ENCODE measurements around the gene RPS18. TPM values are rescaled to one million over a fixed set of nuclear protein-coding genes. Genes with fewer than 3 reads are reported as not detected.

RPS18 gene
- total and polyA plus RNA-seq, 10 of the 15 experiments (the other 5 are each of a cell fraction or from before 2014, with no cell fraction given): 4,228 to 20,828 (median 7,406) TPM

DNA sequence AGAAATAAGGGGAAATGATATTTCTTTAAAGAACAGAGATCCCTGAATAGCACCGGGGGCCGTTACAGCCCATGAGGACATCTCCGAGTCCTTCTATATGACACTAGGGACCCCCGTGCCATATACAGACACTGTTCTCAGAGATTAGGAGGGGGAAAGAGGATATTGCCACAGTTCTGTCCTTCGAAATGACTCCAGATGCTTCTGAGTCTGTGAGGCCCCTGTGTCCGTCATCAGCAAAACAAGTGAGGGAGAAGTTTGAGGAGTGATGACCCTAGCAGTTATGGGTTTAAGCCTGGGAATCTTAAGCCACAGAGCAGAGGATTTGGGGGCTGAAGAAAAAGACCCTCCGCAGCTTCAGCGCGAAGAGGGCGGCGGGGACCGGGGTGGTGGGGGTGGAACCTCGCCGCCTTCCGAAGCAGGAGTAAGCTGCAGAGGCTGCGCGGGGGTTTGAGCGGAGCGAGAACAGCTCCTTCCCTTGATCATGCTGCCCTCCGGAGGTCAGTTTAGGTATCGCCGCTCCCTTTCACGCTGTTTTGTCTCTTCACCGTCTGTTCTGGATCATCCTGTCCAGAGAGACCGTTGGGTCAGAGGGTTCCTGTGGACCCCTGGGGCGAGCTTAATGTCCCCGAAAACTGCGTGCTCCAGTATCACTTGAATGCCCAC lies 23.8 kb upstream of the RPS18 start (continued):
- no peak for TF ChIP-seq BMI1 (IDR thresholded peaks at IDR 0.05; ENCODE audit: borderline replicate concordance)
- no peak for TF ChIP-seq JUND (IDR thresholded peaks at IDR 0.05; ENCODE audit: low read depth, low read length)
- no peak for TF ChIP-seq RUNX3 (IDR thresholded peaks at IDR 0.05; ENCODE audit: low read length)
- 0 out of 2 replicates have a peak, but pooled peaks have one; percentile 33 for TF ChIP-seq IRF4 (IDR thresholded peaks at IDR 0.05; ENCODE audit: low read depth, low read length)
- no peak for TF ChIP-seq NFYA (IDR thresholded peaks at IDR 0.05; ENCODE audit: borderline replicate concordance, low read depth, low read length)
- no peak for TF ChIP-seq NFXL1 (IDR thresholded peaks at IDR 0.05; ENCODE audit: borderline replicate concordance)
- 0 out of 2 replicates have a peak, but pooled peaks have one; percentile 47 for TF ChIP-seq TARDBP (IDR thresholded peaks at IDR 0.05; ENCODE audit: borderline replicate concordance)
- TF ChIP-seq ZNF384 (IDR thresholded peaks at IDR 0.05; ENCODE audit: borderline replicate concordance, low read depth, low read length): no peak
- peak; percentile 23 for TF ChIP-seq SP1 (IDR thresholded peaks at IDR 0.05; ENCODE audit: low read depth, low read length)
- no peak for TF ChIP-seq TCF12 (IDR thresholded peaks at IDR 0.05; ENCODE audit: low read depth, low read length)
- TF ChIP-seq HDAC2 (IDR thresholded peaks at IDR 0.05): no peak
- no peak for TF ChIP-seq POLR2AphosphoS2 (IDR thresholded peaks at IDR 0.05; ENCODE audit: low read depth, low read length)
- no peak for TF ChIP-seq NR2F1 (conservative IDR thresholded peaks at IDR 0.05)
- TF ChIP-seq SIX5 (IDR thresholded peaks at IDR 0.05; ENCODE audit: low read depth, low read length, severe bottlenecking): no peak

DNA sequence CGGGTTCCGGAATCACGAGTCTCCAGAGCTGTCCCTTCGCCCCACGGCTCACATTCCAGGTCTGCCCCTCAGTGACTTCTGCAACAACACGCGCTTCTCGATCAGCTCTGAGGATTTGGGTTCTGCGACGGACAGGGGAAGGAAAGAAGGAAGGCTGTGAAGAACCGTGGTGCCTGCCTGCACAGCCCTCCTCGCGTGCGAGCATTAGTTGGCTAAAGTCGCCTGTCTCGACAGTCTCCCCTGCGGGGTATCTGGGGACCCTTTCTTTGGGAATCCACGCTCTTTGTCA lies 23.3 kb upstream of the RPS18 start:
- Histone ChIP-seq H3K79me2 (ENCODE audit: control insufficient read depth, insufficient read depth, low read length) (peaks cover 13% of the 10 kb centered on the region), H3K9me3 (replicated peaks; ENCODE audit: control insufficient read depth, insufficient read depth, low read length) (no peaks in the 10 kb centered on the region), H3K4me3 (peak overlapping the region; percentile 78), H3K27me3 (replicated peaks in 1 of 2; ENCODE audit: control insufficient read depth in 2 of 2, insufficient read depth in 2 of 2, low read length in 1 of 2) (no peaks in the 10 kb centered on the region), H4K20me1 (ENCODE audit: control insufficient read depth, insufficient read depth) (no peaks in the 10 kb centered on the region), H3K4me1 (ENCODE audit: control insufficient read depth, insufficient read depth, low read length) (peaks cover 10% of the 10 kb centered on the region), H3K27ac (ENCODE audit: control insufficient read depth, insufficient read depth) (peak overlapping the region; percentile 51), H2AFZ (ENCODE audit: control insufficient read depth, low read depth, low read length) (peak overlapping the region; percentile 84), H3K9ac (ENCODE audit: control insufficient read depth, insufficient read depth, low read length) (peak overlapping the region; percentile 38; the same call in 1 of the 2 replicates), H3K36me3 (ENCODE audit: control insufficient read depth in 2 of 2, insufficient read depth in 2 of 2, low read length in 1 of 2) (peaks cover 2 to 12% of the 10 kb centered on the region in 2 experiments; a peak in 2 of 4 replicates), H3K4me2 (ENCODE audit: control insufficient read depth, insufficient read depth) (peak overlapping the region; percentile 96)
- intact Hi-C loops (cut with micrococcal nuclease; ENCODE audit: unreplicated experiment) (loop anchor here (1.0 to 5.0 kb wide), 4 partner anchors 43 to 246 kb away; no protein-coding TSS in a partner anchor), in situ Hi-C loops (cut with MboI) (loop anchor here (5.0 kb wide), 2 partner anchors 131 to 246 kb away; no protein-coding TSS in a partner anchor)
- FAIRE-seq: no peak
- BruUV-seq (replicated peaks): TSS peak; percentile 65
- RAD21 ChIA-PET (ENCODE audit: unreplicated experiment): interaction anchor here (0.8 to 3.5 kb wide), 26 partner anchors 9 to 295 kb away, joined by 3 to 25 read pairs (median 9); partner anchors contain the start of genes HLA-DMA, HLA-DPA1, HLA-DPB1 and HSD17B8
- 2% methylated on average over 18 of the region's 18 CpGs for WGBS (ENCODE audit: insufficient coverage, insufficient replicate concordance, low lambda C conversion rate, missing lambda C conversion rate)
- SMC1A ChIA-PET (ENCODE audit: uncharacterized antibody, unreplicated experiment): interaction anchor here (0.9 to 4.2 kb wide), 24 partner anchors 19 to 362 kb away, joined by 3 to 34 read pairs (median 5); partner anchors contain the start of genes HLA-DMA, HLA-DOA, RPS18 and RXRB
- ATAC-seq: peak; percentile 5
- no peak for DNase-seq (ENCODE audit: low read depth, low spot score)
- POLR2A ChIA-PET: interaction anchor here (0.7 to 5.2 kb wide), 19 partner anchors 22 to 231 kb away, joined by 3 to 40 read pairs (median 5); partner anchors contain the start of genes B3GALT4, HLA-DPA1, HLA-DPB1 and PFDN6
- CTCF ChIA-PET: interaction anchor here (0.6 to 5.5 kb wide), 56 partner anchors 9 to 523 kb away, joined by 3 to 53 read pairs (median 7); partner anchors contain the start of genes B3GALT4, HLA-DPB1, HSD17B8 and RGL2
- TF ChIP-seq, protein P1, sequence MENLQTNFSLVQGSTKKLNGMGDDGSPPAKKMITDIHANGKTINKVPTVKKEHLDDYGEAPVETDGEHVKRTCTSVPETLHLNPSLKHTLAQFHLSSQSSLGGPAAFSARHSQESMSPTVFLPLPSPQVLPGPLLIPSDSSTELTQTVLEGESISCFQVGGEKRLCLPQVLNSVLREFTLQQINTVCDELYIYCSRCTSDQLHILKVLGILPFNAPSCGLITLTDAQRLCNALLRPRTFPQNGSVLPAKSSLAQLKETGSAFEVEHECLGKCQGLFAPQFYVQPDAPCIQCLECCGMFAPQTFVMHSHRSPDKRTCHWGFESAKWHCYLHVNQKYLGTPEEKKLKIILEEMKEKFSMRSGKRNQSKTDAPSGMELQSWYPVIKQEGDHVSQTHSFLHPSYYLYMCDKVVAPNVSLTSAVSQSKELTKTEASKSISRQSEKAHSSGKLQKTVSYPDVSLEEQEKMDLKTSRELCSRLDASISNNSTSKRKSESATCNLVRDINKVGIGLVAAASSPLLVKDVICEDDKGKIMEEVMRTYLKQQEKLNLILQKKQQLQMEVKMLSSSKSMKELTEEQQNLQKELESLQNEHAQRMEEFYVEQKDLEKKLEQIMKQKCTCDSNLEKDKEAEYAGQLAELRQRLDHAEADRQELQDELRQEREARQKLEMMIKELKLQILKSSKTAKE (IDR thresholded peaks at IDR 0.05; ENCODE audit: low read depth, poor library complexity, severe bottlenecking): peak; percentile 1
- TF ChIP-seq, protein P2, sequence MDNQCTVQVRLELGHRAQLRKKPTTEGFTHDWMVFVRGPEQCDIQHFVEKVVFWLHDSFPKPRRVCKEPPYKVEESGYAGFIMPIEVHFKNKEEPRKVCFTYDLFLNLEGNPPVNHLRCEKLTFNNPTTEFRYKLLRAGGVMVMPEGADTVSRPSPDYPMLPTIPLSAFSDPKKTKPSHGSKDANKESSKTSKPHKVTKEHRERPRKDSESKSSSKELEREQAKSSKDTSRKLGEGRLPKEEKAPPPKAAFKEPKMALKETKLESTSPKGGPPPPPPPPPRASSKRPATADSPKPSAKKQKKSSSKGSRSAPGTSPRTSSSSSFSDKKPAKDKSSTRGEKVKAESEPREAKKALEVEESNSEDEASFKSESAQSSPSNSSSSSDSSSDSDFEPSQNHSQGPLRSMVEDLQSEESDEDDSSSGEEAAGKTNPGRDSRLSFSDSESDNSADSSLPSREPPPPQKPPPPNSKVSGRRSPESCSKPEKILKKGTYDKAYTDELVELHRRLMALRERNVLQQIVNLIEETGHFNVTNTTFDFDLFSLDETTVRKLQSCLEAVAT (IDR thresholded peaks at IDR 0.05): 0 out of 2 replicates have a peak, but pooled peaks have one; percentile 10
- TF ChIP-seq CREM (IDR thresholded peaks at IDR 0.05; ENCODE audit: low read depth) (no peak), IKZF1 (conservative IDR thresholded peaks at IDR 0.05) (peak; percentile 30; the same call in 1 of the 2 replicates)
- TF ChIP-seq, protein P3, sequence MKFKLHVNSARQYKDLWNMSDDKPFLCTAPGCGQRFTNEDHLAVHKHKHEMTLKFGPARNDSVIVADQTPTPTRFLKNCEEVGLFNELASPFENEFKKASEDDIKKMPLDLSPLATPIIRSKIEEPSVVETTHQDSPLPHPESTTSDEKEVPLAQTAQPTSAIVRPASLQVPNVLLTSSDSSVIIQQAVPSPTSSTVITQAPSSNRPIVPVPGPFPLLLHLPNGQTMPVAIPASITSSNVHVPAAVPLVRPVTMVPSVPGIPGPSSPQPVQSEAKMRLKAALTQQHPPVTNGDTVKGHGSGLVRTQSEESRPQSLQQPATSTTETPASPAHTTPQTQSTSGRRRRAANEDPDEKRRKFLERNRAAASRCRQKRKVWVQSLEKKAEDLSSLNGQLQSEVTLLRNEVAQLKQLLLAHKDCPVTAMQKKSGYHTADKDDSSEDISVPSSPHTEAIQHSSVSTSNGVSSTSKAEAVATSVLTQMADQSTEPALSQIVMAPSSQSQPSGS (IDR thresholded peaks at IDR 0.05; ENCODE audit: low read length): no peak
